ENCODE measurements around the gene BRIP1. TPM values are rescaled to one million over a fixed set of nuclear protein-coding genes. Genes with fewer than 3 reads are reported as not detected.
"Not testable (repeated sequence)": the region's sequence is repeated elsewhere in the genome, so short reads cannot be mapped to it uniquely, and the experiment has no call there.

The BRIP1 gene
- total RNA-seq, 1 donor, result 3.3 TPM

GRCh38 chr17:61668486-61668885 is 194.8 kb downstream of the BRIP1 start:
- Histone ChIP-seq H3K27me3 (ENCODE audit: insufficient read depth, low read length) (no peaks in the 10 kb centered on the region), H3K9me3 (ENCODE audit: low read depth, low read length) (no peaks in the 10 kb centered on the region), H3K4me3 (ENCODE audit: low read length) (no peak overlapping the region), H3K4me1 (ENCODE audit: insufficient read depth, low read length) (no peaks in the 10 kb centered on the region)

GRCh38 chr17:61666406-61667088 is 196.8 kb downstream of the BRIP1 start:
- H3K4me3 ChIP-seq (ENCODE audit: low read length); H3K4me1 ChIP-seq (ENCODE audit: insufficient read depth, low read length); H3K9me3 ChIP-seq (ENCODE audit: low read depth, low read length); H3K27me3 ChIP-seq (ENCODE audit: insufficient read depth, low read length): not testable (repeated sequence)

- Histone ChIP-seq H3K9me3 (ENCODE audit: low read depth, low read length) (no peaks in the 10 kb centered on the region), H3K4me1 (ENCODE audit: insufficient read depth, low read length) (no peaks in the 10 kb centered on the region), H3K27me3 (ENCODE audit: insufficient read depth, low read length) (no peaks in the 10 kb centered on the region), H3K4me3 (ENCODE audit: low read length) (no peak overlapping the region)
These were observed 200.0 kb downstream of the BRIP1 start for GRCh38 chr17:61663310-61663709.

GRCh38 chr17:61662741-61663140 is 200.6 kb downstream of the BRIP1 start:
- Histone ChIP-seq H3K27me3 (ENCODE audit: insufficient read depth, low read length) (no peaks in the 10 kb centered on the region), H3K4me1 (ENCODE audit: insufficient read depth, low read length) (no peaks in the 10 kb centered on the region), H3K9me3 (ENCODE audit: low read depth, low read length) (no peaks in the 10 kb centered on the region), H3K4me3 (ENCODE audit: low read length) (no peak overlapping the region)

- Histone ChIP-seq H3K4me3 (ENCODE audit: low read length) (no peak overlapping the region), H3K4me1 (ENCODE audit: insufficient read depth, low read length) (no peaks in the 10 kb centered on the region), H3K27me3 (ENCODE audit: insufficient read depth, low read length) (no peaks in the 10 kb centered on the region), H3K9me3 (ENCODE audit: low read depth, low read length) (no peaks in the 10 kb centered on the region)
These were observed 201.1 kb downstream of the BRIP1 start for GRCh38 chr17:61662186-61662585.

- Histone ChIP-seq H3K4me1 (ENCODE audit: insufficient read depth, low read length) (no peaks in the 10 kb centered on the region), H3K27me3 (ENCODE audit: insufficient read depth, low read length) (no peaks in the 10 kb centered on the region), H3K9me3 (ENCODE audit: low read depth, low read length) (no peaks in the 10 kb centered on the region), H3K4me3 (ENCODE audit: low read length) (no peak overlapping the region)
These were observed 202.4 kb downstream of the BRIP1 start for GRCh38 chr17:61660746-61661485.

DNA sequence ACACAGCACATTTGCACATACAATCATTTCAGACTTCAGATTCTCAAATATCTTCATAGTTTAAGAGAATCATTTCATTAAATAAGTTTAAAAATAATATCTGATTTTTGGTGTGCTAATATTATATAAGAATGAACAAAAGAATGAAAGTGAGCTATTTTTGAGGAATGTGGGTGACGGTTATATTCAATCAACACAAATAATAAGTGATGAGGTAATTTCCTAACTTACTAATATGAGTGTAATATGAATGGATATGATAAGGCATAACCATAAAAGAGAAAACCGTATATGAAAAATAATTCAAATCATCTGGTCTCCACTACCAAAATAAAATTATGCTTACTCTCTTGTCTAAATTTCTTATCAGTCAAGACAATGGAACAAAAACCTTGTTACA is 203.9 kb downstream of the BRIP1 start:
- Histone ChIP-seq H3K27me3 (ENCODE audit: insufficient read depth, low read length) (no peaks in the 10 kb centered on the region), H3K9me3 (ENCODE audit: low read depth, low read length) (no peaks in the 10 kb centered on the region), H3K4me1 (ENCODE audit: insufficient read depth, low read length) (no peaks in the 10 kb centered on the region), H3K4me3 (ENCODE audit: low read length) (no peak overlapping the region)

DNA sequence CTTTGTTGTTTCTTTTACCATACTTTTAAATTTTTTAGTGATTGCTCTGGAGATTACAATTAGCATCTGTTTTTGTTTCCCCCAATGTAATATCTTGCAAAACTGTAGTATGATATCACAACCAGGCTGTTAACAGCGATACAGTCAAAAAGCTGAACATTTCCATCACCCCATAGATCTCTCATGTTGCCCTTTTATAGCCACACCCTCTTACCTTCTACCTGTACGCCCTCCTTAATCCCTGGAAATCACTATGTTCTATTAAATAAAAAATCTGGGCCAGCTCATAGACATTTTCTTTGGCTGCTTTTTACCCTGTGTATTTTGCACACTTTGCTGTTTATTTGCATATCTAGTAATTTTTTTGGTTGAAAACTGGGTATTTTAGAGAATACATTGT is 205.1 kb downstream of the BRIP1 start:
- Histone ChIP-seq H3K27me3 (ENCODE audit: insufficient read depth, low read length) (no peaks in the 10 kb centered on the region), H3K4me1 (ENCODE audit: insufficient read depth, low read length) (no peaks in the 10 kb centered on the region), H3K9me3 (ENCODE audit: low read depth, low read length) (no peaks in the 10 kb centered on the region), H3K4me3 (ENCODE audit: low read length) (no peak overlapping the region)

GRCh38 chr17:61657338-61657737 is 206.0 kb downstream of the BRIP1 start:
- H3K27me3 ChIP-seq (ENCODE audit: insufficient read depth, low read length), result no peaks in the 10 kb centered on the region
- H3K9me3 ChIP-seq (ENCODE audit: low read depth, low read length), result no peaks in the 10 kb centered on the region
- H3K4me1 ChIP-seq (ENCODE audit: insufficient read depth, low read length), result no peaks in the 10 kb centered on the region
- no peak overlapping the region for H3K4me3 ChIP-seq (ENCODE audit: low read length)

- Histone ChIP-seq H3K4me3 (ENCODE audit: low read length) (no peak overlapping the region), H3K27me3 (ENCODE audit: insufficient read depth, low read length) (peaks cover 3% of the 10 kb centered on the region), H3K4me1 (ENCODE audit: insufficient read depth, low read length) (no peaks in the 10 kb centered on the region), H3K9me3 (ENCODE audit: low read depth, low read length) (peaks cover 5% of the 10 kb centered on the region)
These were observed 206.6 kb downstream of the BRIP1 start for GRCh38 chr17:61656721-61657217.

DNA sequence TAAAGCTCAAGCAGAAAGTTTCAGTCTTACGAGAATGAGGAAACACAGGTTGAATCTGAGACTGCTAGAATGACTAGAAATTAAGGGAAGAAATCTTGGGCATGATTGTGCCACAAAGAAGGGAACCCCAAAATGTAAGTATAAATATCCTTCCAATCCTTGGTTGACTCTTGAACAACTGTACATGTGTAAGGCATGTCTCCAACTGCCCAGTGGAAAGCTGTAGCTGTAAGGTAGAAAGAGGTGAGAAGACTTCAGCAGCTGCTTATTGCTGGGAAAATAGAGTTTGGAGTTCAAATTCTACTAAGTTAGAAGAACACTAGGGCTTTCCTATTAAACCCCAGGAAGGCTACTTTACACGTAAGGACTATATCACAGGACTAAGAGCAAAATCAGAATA is 212.6 kb downstream of the BRIP1 start:
- H3K4me1 ChIP-seq (ENCODE audit: insufficient read depth, low read length), result no peaks in the 10 kb centered on the region
- H3K4me3 ChIP-seq (ENCODE audit: low read length), result no peak overlapping the region

GRCh38 chr17:61648587-61648986 is 214.7 kb downstream of the BRIP1 start:
- H3K9me3 ChIP-seq (ENCODE audit: low read depth, low read length), result peaks cover 18% of the 10 kb centered on the region
- H3K4me1 ChIP-seq (ENCODE audit: insufficient read depth, low read length), result no peaks in the 10 kb centered on the region
- H3K27me3 ChIP-seq (ENCODE audit: insufficient read depth, low read length), result peaks cover 4% of the 10 kb centered on the region
- no peak overlapping the region for H3K4me3 ChIP-seq (ENCODE audit: low read length)

More for the DNA sequence above, 212.6 kb downstream of the BRIP1 start:
- Histone ChIP-seq H3K27me3 (ENCODE audit: insufficient read depth, low read length) (peaks cover 4% of the 10 kb centered on the region), H3K9me3 (ENCODE audit: low read depth, low read length) (peaks cover 18% of the 10 kb centered on the region)

DNA sequence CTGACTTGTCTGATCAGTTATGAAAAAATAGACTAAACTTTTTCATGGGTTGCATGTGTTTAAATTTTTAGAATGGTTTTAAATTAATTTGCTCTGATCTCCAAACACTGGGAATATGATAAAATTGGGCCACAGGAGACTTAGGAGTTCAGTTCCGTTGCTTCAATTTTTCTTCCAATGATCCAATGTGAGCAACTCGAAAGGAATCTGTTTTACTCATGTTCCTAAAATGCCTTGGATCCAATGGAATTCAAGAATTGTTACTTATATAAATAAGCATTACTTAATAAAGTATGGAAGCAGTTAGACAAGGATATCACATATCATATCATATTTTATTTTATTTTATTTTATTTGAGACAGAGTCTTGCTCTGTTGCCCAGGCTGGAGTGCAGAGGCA is 216.3 kb downstream of the BRIP1 start:
- H3K9me3 ChIP-seq (ENCODE audit: low read depth, low read length), result peaks cover 16% of the 10 kb centered on the region
- peaks cover 3% of the 10 kb centered on the region for H3K27me3 ChIP-seq (ENCODE audit: insufficient read depth, low read length)
- no peaks in the 10 kb centered on the region for H3K4me1 ChIP-seq (ENCODE audit: insufficient read depth, low read length)
- no peak overlapping the region for H3K4me3 ChIP-seq (ENCODE audit: low read length)

DNA sequence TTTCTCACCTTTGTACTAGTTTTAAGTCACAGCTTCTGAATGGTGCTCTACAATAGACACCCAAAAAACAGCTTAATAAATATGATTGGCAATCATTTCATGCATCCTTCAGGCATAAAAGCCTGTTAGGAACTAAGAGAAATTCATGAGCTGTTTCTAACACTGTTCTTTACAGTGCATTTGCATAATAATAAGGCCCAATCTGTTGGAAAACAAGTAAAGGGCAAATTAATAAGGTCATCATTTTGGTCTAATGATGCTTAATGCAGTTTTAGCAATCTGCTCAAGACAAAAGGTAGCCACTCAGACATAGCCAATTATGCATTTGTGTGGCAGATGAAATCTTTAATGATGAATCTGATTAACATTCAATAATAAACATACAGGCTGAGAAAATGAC is 216.8 kb downstream of the BRIP1 start:
- no peak overlapping the region for H3K4me3 ChIP-seq (ENCODE audit: low read length)
- H3K9me3 ChIP-seq (ENCODE audit: low read depth, low read length), result peaks cover 10% of the 10 kb centered on the region
- no peaks in the 10 kb centered on the region for H3K4me1 ChIP-seq (ENCODE audit: insufficient read depth, low read length)
- no peaks in the 10 kb centered on the region for H3K27me3 ChIP-seq (ENCODE audit: insufficient read depth, low read length)

DNA sequence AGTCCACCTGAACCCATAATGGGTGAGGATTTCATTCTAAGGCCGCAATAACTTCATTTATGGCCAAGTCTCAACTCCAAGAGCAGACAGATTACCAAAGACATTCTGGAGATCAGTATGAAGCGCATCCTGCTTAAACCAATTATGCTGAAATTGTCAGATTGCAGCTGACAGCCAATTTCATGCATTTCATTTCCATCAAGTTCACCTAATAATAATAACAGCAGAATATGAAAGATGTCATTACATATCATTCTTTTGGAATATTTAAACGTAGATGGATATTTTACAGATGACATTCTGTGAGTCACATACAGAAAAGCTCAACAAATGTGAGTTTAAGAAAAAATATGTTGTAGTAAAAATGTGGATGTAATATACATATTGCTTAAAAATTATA is 217.4 kb downstream of the BRIP1 start:
- H3K4me3 ChIP-seq (ENCODE audit: low read length), result no peak overlapping the region
- H3K27me3 ChIP-seq (ENCODE audit: insufficient read depth, low read length), result no peaks in the 10 kb centered on the region
- H3K4me1 ChIP-seq (ENCODE audit: insufficient read depth, low read length), result no peaks in the 10 kb centered on the region
- H3K9me3 ChIP-seq (ENCODE audit: low read depth, low read length), result peaks cover 5% of the 10 kb centered on the region
